NCI-H524 treated with DMSO at 0.1 percent for 48 hours (cell line): ENCODE results near the gene NOS3.
"Not testable (repeated sequence)": the region's sequence is repeated elsewhere in the genome, so short reads cannot be mapped to it uniquely, and the experiment has no call there.

ENCODE experiments used
- DNase-seq: peaks from one replicate; lab custom pipeline; 2025; lab: John Stamatoyannopoulos, UW

NOS3 gene

DNA sequence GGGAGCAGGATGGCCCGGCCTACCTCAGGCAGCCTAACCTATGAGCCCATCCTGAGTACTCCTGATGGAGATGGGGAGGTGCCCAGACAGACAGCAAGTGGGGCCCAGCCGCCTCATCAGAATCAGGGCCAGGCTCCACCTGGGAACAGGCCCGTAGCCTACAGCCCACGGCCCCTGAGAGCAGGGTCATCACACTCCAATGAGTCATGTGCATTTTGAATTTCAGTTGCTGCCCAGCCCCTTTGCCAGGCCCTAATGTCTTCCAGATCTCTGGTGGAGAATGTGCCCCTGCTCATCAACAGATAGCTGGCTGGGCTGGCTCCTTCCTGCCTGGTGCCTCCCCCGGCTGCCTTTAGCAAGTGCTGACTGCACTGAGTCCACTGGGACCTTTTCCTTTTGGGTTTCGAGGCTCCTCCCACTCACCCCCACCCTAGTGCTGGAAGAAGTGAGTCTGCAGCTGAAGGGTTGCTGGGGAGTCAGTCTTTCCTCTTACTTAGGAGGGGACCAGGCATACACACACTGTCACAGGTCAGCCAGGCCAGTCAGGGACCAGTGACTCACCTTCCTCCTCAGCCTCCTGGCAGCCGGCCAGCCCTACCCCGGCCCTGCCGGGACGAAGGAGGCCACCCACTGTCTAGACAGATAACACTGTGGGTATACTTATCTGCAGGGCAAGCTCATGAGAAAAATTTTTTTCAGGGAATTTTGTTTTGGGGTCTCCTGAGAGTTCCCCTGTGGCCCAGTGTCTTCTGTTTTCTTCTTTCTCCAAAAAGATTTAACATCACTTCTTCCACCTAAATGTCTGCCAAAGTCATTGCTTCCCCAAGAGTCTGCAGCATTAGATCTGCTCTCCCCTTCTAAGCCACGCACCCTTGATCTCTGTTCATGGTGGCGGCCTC, 48.4 kb downstream of the NOS3 start:
- DNase-seq, result no peak

DNA sequence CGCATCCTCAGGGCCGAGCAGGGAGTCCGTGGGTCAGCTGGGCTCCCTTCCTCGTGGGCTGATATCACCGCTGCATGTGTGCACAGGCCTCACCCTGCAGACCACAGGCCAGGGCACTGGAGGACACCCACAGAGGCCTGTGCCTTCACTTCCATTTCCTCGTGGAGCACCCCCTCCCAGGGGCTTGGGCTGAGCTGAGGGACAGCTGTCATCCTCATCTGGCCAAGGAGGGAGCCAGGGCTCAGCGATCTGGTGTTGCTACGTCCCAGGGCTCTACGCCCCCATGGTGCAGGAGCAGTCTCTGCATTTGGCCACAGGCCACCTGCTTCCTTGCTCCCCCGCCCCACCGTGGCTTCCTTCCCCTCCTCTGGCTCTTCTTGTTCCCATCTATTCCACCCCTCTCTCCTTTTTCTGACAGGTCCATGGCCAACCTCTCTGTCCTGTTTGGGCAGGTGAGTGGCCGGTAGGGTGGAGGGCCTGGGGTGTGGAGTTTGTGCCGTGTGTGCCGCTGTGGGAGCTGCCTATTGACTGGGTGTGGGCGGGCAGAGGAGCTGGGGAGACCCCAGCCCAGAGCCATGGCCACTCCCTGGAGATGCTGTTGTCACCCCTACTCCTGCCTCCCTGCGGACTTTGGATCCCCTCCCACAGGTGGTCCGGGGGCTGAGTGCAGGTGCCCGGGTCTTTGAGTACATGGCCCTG, 49.2 kb downstream of the NOS3 start:
- no peak for DNase-seq

DNA sequence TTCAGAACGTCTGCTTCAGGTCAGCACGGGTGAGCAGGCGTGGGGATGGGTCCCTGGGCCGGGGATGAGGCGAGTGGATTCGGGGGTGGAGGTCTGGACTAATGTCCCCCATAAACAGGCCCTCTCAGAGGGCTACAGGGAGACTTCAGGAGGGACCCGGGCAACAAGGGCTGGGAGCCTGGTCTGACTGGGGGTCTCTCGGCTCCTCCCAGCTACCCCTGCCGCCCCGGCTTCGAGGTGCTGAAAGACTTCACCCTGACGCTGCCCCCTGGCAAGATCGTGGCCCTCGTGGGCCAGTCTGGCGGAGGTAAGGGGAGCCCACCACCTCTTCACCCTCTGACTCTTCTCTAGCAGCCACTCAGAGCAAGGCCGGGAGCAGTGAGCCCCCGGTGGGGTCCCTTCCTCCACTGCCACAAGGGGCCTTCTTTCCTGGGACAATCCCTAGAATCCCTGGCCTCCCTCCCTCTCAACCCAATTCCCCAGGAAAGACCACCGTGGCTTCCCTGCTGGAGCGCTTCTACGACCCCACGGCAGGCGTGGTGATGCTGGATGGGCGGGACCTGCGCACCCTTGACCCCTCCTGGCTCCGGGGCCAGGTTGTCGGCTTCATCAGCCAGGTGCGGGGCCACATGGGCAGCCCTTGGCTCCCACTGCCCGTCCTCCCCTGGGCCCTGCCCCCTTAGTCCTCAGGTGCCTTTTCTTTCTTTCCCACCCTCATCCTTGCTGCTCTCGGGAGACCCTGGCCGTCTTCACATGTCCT, 50.0 kb downstream of the NOS3 start:
- DNase-seq, result no peak

DNA sequence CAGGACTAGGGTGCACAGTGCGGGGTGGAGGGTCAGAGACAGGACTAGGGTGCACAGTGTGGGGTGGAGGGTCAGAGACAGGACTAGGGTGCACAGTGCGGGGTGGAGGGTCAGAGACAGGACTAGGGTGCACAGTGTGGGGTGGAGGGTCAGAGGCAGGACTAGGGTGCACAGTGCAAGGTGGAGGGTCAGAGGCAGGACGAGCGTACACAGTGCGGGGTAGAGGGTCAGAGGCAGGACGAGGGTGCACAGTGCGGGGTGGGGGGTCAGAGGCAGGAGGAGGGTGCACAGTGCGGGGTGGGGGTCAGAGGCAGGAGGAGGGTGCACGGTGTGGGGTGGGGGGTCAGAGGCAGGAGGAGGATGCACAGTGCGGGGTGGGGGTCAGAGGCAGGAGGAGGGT, 52.6 kb downstream of the NOS3 start:
- not testable (repeated sequence) for DNase-seq

DNA sequence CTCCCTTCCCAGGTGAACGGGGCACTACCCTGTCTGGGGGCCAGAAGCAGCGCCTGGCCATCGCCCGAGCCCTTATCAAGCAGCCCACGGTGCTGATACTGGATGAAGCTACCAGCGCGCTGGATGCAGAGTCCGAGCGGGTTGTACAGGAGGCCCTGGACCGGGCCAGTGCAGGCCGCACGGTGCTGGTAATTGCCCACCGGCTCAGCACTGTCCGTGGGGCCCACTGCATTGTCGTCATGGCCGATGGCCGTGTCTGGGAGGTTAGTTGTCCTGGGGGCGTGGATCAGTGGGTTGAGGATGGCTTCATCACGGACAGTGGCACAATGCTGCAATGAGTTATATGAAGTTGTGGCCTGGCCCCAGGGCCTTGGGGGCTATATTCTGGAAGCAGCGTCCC, 53.1 kb downstream of the NOS3 start:
- no peak for DNase-seq

DNA sequence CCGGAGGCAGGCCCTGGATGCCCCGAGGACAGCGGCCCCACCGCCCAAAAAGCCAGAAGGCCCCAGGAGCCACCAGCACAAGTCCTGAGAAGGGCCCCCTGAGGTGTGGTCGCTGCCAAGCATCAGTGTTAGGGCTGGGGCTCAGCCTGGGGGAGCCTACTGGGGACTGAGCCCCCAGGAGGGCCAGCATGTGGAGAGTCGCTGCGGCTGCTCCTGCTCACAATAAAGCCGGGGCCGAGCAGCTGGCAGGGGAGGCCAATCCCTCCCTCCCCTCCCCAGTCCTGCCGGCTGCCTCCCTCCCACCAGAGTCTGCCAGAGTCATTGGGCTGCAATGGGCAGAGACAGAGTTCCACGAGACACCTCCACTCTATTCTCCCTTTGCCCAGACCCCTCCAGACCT, 54.4 kb downstream of the NOS3 start:
- no peak for DNase-seq

DNA sequence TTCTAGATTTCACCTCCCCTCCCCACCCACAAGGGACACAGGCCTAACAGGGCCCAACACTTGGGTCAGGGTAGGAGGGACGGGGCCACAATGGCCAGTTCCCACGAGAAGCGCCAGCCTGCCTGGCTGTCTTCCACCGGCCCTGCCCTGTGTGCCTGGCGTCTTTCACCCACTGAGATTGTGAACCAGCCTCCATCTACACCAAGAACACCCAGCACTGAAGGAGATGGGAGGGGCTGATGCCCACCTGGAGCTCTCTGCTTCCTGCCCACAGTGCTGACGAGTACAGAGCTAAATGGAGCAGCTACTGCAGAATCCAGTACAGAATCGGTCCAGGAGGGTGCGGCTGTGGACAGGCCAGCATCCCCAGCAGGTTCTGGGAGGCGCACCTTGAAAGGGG, 55.1 kb downstream of the NOS3 start:
- DNase-seq, result no peak

DNA sequence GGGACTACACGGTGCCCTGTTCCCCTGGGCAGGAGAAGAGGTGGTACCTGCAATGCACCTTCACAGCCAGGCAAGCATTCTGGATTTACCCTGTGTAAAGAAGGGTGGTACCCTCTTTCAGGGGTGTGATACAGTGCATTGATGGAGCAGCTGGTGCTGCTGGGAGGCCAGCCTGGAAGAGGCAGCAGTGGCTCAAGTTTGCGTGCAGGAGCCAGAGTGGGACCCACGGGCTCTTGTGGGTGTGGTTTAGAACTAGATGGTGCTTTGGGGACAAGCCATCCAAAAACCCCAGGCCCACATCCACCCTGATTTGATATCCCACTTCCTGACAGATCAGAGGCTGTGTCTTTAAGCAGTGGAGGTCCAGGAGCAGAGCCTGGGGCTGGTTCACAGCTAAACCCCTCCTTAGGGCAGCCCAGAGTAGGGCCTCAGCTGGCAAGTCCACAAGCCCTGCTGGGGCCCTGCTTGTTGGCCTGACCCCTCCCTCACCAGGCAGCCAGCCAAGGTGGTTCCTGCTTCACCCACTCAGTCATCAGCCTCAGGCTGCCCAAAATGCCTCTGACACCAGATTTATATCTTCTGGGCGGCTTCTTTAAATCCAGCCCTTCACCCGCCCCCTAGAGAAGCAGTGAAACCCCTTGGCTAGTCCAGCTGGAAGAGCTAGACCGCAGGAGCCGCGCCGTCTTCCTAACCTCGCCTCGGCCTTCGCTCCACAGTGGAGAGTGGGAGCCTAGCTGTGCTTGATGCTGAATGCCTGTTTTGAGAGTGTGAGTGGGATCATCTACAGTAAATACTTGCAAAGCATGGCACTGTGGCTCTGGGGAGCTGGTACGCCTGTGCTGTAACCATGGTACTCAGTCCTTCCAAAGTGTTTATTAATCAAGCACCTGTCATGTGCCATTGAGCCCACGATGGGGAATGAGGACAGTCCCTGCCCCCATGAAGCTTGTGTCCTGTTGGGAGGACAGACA, 56.1 kb downstream of the NOS3 start:
- DNase-seq, result no peak

DNA sequence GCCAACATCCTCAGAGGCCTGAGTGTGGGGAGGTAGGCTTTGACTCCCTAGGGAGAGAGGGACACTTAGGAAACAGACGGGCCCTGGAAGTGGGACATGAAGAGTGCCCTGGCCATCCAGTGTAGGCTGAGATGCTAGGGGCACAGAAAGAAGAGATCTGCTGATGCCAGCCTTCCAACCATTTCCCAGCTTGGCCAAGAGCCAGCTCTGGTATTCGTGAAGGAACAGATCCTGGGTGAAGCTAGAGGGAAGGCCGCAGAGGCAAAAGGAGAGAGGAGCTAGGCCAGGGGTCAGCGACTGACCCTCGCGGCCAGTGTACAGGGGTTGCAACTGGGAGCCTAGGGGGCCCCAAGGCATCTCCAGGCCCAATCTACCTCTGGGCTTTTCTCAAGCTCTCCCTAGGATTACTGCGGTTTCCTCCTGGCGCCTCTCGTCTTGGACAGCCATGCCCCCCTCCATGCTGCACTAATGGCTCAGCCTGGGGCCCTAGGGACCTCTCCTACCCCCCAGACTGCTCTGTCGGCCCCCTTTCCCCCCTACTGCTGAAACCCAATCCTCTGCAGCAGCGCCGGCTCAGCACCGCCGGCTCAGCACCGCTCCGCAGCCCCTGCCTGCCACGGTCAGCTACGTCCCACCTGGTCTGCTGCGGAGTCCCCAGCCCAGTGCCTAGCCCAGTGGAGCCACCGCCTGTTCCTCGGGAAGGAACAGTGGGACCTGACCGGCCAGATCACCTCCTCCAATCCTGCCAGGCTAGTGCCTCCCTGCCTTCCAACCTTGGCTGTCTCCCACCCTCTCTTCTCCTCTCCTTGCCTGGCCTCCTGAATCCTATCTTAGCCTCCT, 57.4 kb downstream of the NOS3 start, which contains the start of gene ASIC3:
Gene ASIC3, plus strand, starts transcription at position 556 of the 840 bp plus-strand sequence. CDS start 355 bp downstream, outside the sequence.
- no peak for DNase-seq

DNA sequence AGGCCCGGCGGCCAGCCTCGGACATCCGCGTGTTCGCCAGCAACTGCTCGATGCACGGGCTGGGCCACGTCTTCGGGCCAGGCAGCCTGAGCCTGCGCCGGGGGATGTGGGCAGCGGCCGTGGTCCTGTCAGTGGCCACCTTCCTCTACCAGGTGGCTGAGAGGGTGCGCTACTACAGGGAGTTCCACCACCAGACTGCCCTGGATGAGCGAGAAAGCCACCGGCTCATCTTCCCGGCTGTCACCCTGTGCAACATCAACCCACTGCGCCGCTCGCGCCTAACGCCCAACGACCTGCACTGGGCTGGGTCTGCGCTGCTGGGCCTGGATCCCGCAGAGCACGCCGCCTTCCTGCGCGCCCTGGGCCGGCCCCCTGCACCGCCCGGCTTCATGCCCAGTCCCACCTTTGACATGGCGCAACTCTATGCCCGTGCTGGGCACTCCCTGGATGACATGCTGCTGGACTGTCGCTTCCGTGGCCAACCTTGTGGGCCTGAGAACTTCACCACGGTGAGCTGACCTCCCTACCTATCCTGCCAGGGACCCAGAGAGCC, 58.2 kb downstream of the NOS3 start:
- DNase-seq, result no peak

DNA sequence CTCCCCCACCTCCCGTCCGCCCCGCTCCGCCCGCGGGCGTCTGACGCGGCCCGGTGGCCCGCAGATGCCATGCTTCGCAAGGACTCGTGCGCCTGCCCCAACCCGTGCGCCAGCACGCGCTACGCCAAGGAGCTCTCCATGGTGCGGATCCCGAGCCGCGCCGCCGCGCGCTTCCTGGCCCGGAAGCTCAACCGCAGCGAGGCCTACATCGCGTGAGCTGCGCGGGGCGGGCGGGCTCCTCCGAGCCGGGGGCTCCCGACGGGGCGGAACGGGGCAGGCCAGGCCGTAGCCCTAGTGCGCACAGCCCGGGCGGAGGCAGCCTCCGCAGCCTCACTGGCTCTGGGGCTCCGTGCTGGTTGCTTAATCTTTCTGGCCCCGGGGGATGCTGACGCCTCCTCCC, 60.3 kb downstream of the NOS3 start:
- no peak for DNase-seq

DNA sequence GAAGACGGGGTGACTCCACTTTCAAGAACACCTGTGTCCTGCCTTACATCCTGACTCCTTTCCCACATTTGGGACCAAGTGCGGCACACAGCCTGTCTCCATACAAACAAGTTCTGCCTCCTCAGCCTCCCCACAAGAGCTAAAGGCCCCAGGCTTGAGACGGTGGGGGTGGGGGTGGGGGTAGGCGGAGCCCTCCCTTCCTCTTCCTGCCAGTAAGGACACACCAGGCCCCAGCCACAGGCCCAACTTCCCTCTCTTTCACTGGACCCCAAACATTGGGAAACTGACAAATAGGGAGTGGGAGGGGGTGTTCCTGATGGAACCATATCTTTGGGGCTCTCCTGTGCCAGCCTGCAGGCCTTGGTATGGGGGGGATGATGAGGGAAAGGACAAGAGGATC, 62.3 kb downstream of the NOS3 start:
- DNase-seq, result no peak

DNA sequence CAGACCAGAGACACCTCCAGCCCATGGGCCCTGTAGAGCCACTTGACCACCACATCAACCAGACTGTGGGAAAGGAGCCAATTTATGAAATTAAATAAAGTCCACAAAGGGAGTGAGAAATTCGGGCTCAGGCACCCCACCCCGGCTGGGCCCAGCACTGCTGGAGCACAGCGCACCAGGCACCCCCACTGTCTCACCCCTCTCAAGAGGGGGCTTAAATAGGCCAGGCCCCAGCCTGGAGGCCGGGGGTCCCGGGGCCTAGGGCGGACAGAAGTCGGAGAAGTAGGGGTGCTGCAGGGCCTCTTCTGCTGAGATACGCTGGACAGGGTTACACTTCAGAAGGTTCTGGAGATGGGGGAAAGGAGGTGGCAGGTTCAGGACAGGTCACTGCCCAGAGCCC, 62.9 kb downstream of the NOS3 start:
- DNase-seq, result no peak

DNA sequence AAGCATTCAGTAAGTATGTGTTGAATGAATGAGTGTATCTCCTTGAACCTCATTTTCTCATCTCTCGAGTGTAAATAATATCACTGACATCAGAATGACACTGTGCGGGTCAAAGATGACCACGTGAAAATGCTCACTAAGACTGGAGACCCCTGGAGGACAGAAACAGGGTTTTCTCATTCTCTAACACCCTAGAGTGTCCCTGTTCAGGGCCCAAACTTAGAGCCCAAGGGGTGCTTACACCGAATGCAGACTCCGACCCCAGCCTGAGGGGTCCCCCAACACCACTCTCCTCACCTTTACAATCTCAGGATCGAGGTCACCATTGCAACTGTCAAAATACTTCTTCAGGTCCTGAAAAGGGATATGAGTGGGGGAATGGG, 65.5 kb downstream of the NOS3 start:
- DNase-seq, result no peak

DNA sequence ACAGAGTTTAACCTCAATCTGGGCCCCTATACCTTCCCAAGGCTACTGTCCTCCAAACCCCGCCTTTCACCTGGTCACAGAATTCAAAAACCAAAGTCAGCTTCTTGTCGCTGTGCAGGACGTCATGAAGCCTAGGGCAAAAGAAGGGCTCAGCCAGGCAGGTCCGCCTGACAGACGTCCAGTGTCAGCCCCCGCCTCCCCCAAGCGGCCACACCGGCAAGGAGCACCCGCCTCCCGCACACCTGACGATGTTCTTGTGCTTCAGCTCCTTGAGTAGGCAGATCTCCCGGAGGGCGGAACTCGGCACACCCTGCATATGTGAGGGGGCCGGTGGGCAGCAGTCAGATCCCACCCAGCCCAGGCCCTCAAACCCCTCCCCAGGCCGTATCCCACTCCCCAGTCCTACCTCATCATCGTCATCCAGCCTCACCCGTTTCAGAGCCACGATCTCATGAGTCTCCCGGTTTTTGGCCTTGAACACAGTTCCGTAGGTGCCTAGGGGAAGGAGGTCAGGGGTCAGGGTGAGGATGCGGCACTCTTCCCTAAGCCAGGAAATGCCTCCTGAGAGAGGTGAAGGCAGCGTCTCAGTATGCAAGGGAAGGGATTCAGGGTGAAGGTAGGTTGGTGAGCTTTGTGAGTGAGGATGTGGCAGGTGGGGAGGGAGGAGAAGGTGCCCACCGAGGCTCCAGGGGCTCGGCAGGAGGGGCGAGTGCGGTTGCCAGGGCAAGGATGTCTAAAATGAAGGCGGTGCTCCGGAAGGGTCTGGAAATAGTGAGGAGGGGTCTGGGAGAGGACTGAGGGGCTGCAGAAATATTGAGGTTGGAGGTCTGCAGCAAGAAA, 66.1 kb downstream of the NOS3 start:
- no peak for DNase-seq

DNA sequence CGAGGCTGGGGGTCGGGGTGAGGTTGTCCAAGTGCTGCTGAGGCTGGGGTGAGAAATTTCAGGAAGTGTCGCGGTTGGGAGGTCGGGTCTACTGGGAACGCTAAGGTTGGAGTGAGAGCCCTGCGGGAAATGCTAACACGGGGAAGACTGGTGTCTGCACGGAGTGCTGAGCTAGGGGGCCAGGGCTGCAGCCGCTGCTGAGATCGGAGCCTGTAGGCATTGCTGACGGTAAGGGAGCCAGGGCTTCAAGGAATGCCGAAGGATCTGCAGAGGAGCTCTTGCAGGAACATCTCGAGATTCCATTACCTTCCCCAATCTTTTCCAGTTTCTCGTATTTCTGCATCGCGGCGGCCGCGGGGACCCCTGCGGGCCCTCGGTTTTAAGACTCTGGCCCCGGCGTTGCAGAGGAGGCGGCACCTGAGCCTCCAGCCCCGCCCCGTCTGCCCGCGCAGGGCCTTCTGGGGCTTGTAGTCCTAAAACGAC, 66.7 kb downstream of the NOS3 start, which contains the start of gene CDK5:
Gene CDK5, minus strand, starts transcription at position 392 of the 483 bp plus-strand sequence. Its CDS starts 49 bp downstream, at position 343.
- DNase-seq, result no peak

DNA sequence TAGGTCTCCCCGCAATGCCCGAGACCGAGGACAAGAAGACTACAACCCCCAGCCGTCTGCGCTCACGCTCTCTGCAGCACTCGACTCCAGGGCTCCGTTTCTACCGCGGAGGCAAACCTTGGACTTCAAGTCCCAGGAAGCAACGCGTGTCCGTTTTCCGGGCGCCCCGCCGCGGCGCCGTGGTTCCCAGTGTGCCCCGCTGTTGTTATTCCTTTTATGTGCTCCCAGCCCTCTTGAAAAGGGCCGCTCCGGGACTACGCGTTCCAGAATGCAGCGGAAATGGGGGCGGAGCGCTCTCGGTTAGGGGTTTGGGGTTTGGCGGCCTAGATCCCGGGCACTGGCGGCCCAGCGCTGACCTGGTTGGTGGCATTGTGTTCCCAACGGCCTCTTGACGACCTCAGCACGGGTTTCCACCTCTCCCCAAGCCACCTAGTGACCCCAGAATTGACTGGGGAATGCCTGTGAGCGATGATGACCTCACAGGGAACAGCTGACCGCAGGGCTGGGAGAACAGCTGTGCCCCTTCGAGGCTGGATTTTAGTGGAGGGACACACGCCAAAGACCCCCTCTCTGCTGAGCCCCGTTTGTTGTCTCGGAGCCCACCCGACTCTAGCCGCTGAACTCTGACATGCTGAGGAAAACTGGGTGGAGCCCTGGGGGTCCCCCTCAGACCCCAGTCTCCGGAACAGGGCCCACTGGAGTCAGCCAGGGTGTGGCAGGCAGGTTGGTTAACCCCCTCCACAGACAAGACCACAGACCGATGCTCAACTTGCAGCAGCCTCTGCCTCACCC, 67.4 kb downstream of the NOS3 start:
- peak; percentile 92 for DNase-seq

DNA sequence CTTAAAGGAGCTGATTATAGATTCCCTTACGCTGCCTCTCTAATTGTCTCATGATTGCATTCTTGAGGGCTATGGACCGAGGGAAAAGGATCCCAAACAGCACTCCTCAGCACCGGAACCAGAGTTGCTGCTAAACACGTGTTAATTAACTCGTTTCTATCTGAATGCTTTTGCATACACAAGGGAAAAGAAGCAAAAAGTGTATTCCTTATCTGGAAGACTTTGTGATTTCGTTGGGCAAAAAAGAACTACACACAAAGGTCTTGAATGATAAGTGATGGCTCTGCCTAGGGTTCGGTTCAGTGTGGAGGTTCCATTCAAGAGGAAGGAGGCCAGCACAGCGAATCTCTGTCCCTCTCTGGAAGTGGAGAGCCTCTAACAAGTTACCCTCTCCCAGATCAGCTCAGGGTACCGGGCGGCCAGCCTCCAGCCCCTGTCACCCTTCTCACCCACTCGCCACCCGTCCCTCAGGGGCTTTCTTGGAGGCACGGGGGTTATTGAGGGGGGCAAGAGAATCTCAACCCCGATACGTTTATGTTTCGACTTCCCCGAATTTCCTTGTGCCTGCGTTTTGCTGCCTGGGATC, 68.1 kb downstream of the NOS3 start:
- no peak for DNase-seq
